CD4-positive, CD25-positive, alpha-beta regulatory T cell (primary cell): ENCODE measurements around the gene FAM234B. TPM values are rescaled to one million over a fixed set of nuclear protein-coding genes. Genes with fewer than 3 reads are reported as not detected.
A peak's percentile ranks its signal among the peaks of the same experiment; 100 is the strongest.

Source experiments
- ATAC-seq, 2 donors: fragments of 150-1000 bp; cut with Tn5 transposase; one replicate each; pipeline ENCODE4 v1.10.0; 2021; ENCODE audit warnings: low read depth in 2 of 2, moderate number of reproducible peaks in 2 of 2, moderate library complexity in 1 of 2
- DNase-seq, 3 donors: peaks; one replicate each; pipeline versions ENCODE4 v3.0.0 to v3.0.0-alpha.2; 2012 to 2022; ENCODE audit warnings: mixed read lengths in 1 of 3
- H3K27ac ChIP-seq: one replicate; pipeline ENCODE4 v1.7.0; 2013; ENCODE audit warnings: mild to moderate bottlenecking, low read length; ENCODE audit not compliant: insufficient read depth, poor library complexity, severe bottlenecking
- H3K27me3 ChIP-seq: one replicate; pipeline ENCODE4 v1.7.0; 2013; ENCODE audit warnings: low read length; ENCODE audit not compliant: control insufficient read depth, insufficient read depth
- H3K36me3 ChIP-seq: one replicate; pipeline ENCODE4 v1.7.0; 2013; ENCODE audit warnings: mild to moderate bottlenecking, low read length, moderate library complexity; ENCODE audit not compliant: control insufficient read depth, insufficient read depth
- H3K4me1 ChIP-seq: 2 replicates; pipeline ENCODE4 v1.7.0; 2013; ENCODE audit warnings: mild to moderate bottlenecking, low read length; ENCODE audit not compliant: insufficient read depth, control insufficient read depth, poor library complexity, severe bottlenecking
- H3K4me3 ChIP-seq: one replicate; pipeline ENCODE4 v1.7.0; 2013; ENCODE audit warnings: low read depth, mild to moderate bottlenecking, low read length, moderate library complexity
- H3K9me3 ChIP-seq, 2 experiments: 1 replicate in 1 of 2; 2 replicates in 1 of 2; pipeline ENCODE4 v1.7.0; 2013; ENCODE audit warnings: low read length in 2 of 2, mild to moderate bottlenecking in 1 of 2, moderate library complexity in 1 of 2; ENCODE audit not compliant: control insufficient read depth in 2 of 2
- H3K27ac Mint-ChIP-seq, 3 donors: one replicate each; pipeline ENCODE4 v1.8.0; 2020 to 2022; ENCODE audit warnings: mild to moderate bottlenecking in 3 of 3, mixed read lengths in 3 of 3, moderate library complexity in 2 of 3
- H3K27me3 Mint-ChIP-seq: one replicate; pipeline ENCODE4 v1.8.0; 2022; ENCODE audit warnings: mild to moderate bottlenecking, mixed read lengths
- H3K36me3 Mint-ChIP-seq: one replicate; pipeline ENCODE4 v1.8.0; 2020; ENCODE audit warnings: mixed read lengths
- H3K4me1 Mint-ChIP-seq, 4 donors: one replicate each; pipeline ENCODE4 v1.8.0; 2020 to 2022; ENCODE audit warnings: mixed read lengths in 4 of 4, mild to moderate bottlenecking in 1 of 4
- H3K4me3 Mint-ChIP-seq, 4 donors: one replicate each; pipeline ENCODE4 v1.8.0; 2020 to 2022; ENCODE audit warnings: mild to moderate bottlenecking in 4 of 4, mixed read lengths in 4 of 4, moderate library complexity in 3 of 4
- H3K9me3 Mint-ChIP-seq, 7 donors: one replicate each; pipeline ENCODE4 v1.8.0; 2020 to 2022; ENCODE audit warnings: mixed read lengths in 7 of 7, mild to moderate bottlenecking in 3 of 7, moderate library complexity in 2 of 7
- polyA plus RNA-seq, 4 donors: library from polyadenylated mRNA; unstranded; fragments of 300-500 nt; fragmentation: Illumina TruSeq; gene quantifications; one replicate each; pipeline ENCODE4 v1.2.3, GENCODE V29; 2021
- total RNA-seq: library from RNA; stranded (reverse); gene quantifications from one replicate; pipeline ENCODE4 v1.2.3, GENCODE V29; 2022

Gene FAM234B
- total and polyA plus RNA-seq, 5 donors from 2014 or later, result 1.3 to 4.5 (median 2.4) TPM

DNA sequence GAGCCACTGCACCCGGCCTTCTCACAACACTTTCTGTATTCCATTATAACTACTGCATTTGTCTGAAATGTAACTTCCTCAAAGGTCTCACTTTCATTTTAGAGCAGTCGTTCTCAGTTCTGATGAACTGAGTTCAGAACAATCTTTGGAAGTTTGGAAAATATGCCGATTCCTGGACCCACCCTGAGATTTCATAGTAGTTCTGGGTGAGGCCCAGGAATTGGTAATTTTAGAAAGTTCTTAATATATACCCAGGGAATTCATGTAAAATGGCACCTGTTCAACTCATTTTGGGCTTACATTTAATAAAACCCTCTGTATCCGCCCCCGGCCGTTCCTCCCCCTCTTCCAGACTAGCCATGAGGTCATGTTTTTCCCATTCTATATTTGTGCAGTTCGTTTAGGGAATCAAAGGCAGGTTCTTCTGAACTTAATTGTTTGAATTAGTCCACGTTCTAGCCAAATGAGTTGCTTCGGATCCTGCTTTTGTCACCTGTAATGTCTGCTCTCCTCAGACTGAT lies 53.4 kb downstream of the FAM234B start:
- Histone ChIP-seq H3K27ac (no peak overlapping the region), H3K4me1 (peaks cover 30% of the 10 kb centered on the region), H3K36me3 (no peaks in the 10 kb centered on the region), H3K27me3 (no peaks in the 10 kb centered on the region), H3K4me3 (peak overlapping the region; percentile 16), H3K9me3 (no peaks in the 10 kb centered on the region)
- peak overlapping the region in 2 of 3 donors; percentile 77 to 96 for H3K27ac Mint-ChIP-seq
- DNase-seq (no peak), ATAC-seq (no peak)
- no peaks in the 10 kb centered on the region for H3K27me3 Mint-ChIP-seq
- no peaks in the 10 kb centered on the region for H3K9me3 Mint-ChIP-seq
- peaks cover 24 to 42% (median 27%) of the 10 kb centered on the region in 4 donors for H3K4me1 Mint-ChIP-seq
- H3K36me3 Mint-ChIP-seq, result no peaks in the 10 kb centered on the region
- peak overlapping the region in 3 of 4 donors; percentile 62 to 71 (median 64) for H3K4me3 Mint-ChIP-seq

- Histone ChIP-seq H3K27ac (peak overlapping the region; percentile 39), H3K4me1 (peaks cover 34% of the 10 kb centered on the region), H3K4me3 (no peak overlapping the region), H3K36me3 (no peaks in the 10 kb centered on the region), H3K27me3 (no peaks in the 10 kb centered on the region), H3K9me3 (no peaks in the 10 kb centered on the region)
- Mint-ChIP-seq H3K4me3 (peak overlapping the region; percentile 52 to 66 (median 62)), H3K27ac (peak overlapping the region; percentile 91 to 97 (median 96)), H3K9me3 (no peaks in the 10 kb centered on the region), H3K36me3 (no peaks in the 10 kb centered on the region), H3K4me1 (peaks cover 24 to 52% (median 35%) of the 10 kb centered on the region in 4 donors), H3K27me3 (no peaks in the 10 kb centered on the region)
- ATAC-seq (no peak), DNase-seq (no peak)
Observed at GRCh38 chr12:13099066-13099843, 55.1 kb downstream of the FAM234B start.

DNA sequence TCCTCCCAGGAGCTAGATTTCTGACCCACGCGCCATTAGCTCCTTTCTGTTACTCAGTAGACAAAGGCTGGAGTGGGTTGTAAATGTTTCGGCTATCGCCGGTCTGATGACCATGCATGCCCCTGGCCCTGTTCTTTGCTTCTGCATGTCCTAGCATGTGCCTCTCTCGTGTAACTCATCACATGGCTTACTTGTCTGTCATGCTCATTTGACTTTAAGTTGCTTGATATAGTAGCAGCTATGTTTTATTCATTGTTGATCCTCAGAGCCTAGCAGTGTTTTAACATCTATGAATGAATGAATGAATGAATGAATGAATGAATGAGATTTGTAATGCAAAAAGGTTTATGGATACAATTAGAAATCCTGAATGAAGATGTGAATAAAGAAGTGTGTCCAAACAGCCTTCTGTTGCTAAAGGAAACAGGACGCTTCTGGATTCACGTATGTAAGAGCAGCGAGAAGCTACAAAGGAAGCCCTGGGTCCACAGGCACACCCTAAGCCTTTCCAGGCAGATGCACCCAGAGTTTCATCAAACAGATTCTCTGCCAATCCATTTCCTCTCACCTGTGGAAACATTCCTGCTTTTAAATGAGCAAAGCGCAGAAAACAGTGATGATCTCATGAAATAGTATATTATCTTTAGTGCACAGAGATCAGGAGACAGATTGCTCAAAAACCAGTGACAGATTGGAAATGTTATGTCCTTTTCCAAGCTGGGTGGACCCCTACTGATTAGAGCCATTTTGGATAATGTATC lies 55.8 kb downstream of the FAM234B start:
- no peak for DNase-seq
- Histone ChIP-seq H3K27me3 (no peaks in the 10 kb centered on the region), H3K4me3 (peak overlapping the region; percentile 65), H3K9me3 (no peaks in the 10 kb centered on the region), H3K4me1 (peaks cover 34% of the 10 kb centered on the region), H3K27ac (peak overlapping the region; percentile 97), H3K36me3 (no peaks in the 10 kb centered on the region)
- Mint-ChIP-seq H3K9me3 (no peaks in the 10 kb centered on the region), H3K36me3 (no peaks in the 10 kb centered on the region), H3K4me3 (peak overlapping the region; percentile 84 to 92 (median 91)), H3K27ac (peak overlapping the region; percentile 86 to 96 (median 93)), H3K4me1 (peaks cover 24 to 52% (median 35%) of the 10 kb centered on the region in 4 donors), H3K27me3 (no peaks in the 10 kb centered on the region)
- ATAC-seq, result no peak

- H3K4me1 ChIP-seq, result peaks cover 34% of the 10 kb centered on the region
- H3K27me3 ChIP-seq, result no peaks in the 10 kb centered on the region
- Mint-ChIP-seq H3K27me3 (no peaks in the 10 kb centered on the region), H3K4me1 (peaks cover 24 to 52% (median 35%) of the 10 kb centered on the region in 4 donors), H3K27ac (peak overlapping the region; percentile 86 to 96 (median 93)), H3K36me3 (no peaks in the 10 kb centered on the region), H3K4me3 (peak overlapping the region; percentile 84 to 92 (median 91)), H3K9me3 (no peaks in the 10 kb centered on the region)
- no peaks in the 10 kb centered on the region for H3K36me3 ChIP-seq
- DNase-seq (no peak), ATAC-seq (no peak)
- H3K9me3 ChIP-seq, result no peaks in the 10 kb centered on the region
- H3K27ac ChIP-seq, result peak overlapping the region; percentile 97
- peak overlapping the region; percentile 65 for H3K4me3 ChIP-seq
Observed at GRCh38 chr12:13100605-13100881, 56.4 kb downstream of the FAM234B start.

- no peaks in the 10 kb centered on the region for H3K9me3 Mint-ChIP-seq
- H3K4me1 Mint-ChIP-seq, result peaks cover 24 to 52% (median 35%) of the 10 kb centered on the region in 4 donors
- H3K4me3 ChIP-seq, result peak overlapping the region; percentile 65
- H3K27me3 ChIP-seq, result no peaks in the 10 kb centered on the region
- H3K9me3 ChIP-seq, result no peaks in the 10 kb centered on the region
- ATAC-seq (peak; percentile 90 to 93), DNase-seq (peak; percentile 91 to 95 (median 93))
- peak overlapping the region; percentile 97 for H3K27ac ChIP-seq
- H3K4me1 ChIP-seq, result peaks cover 34% of the 10 kb centered on the region
- no peaks in the 10 kb centered on the region for H3K36me3 Mint-ChIP-seq
- H3K36me3 ChIP-seq, result no peaks in the 10 kb centered on the region
- H3K27me3 Mint-ChIP-seq, result no peaks in the 10 kb centered on the region
- peak overlapping the region; percentile 93 to 96 (median 93) for H3K27ac Mint-ChIP-seq
- H3K4me3 Mint-ChIP-seq, result peak overlapping the region; percentile 84 to 92 (median 91)
Observed at GRCh38 chr12:13100882-13101769, 56.9 kb downstream of the FAM234B start.

DNA sequence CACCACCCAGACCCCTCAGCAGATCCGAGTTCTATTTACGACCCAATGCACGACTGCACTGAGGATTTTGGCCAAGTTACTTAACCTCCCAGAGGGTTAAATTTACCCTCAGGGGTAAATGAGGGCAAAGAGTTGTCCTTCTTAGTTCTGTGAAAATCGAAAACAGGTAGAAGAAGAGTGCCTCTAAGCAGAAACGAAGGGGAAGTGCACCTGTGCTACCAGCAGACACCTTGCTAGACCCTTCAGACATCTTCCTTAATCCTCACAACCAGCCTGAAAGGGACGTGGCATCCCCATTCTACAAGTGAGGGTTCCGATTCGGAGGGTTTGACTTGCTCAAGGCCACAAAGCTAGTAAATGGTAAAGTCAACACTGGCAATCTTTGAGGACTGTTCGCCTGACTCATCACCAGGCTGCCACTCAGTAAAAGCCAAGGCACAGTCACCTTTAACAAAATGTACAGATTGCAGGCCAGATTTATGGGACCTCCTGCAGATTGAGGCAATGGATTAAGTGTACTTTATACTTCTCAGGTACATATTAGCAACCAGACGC lies 57.7 kb downstream of the FAM234B start:
- peaks cover 0 to under 1% (median 0%) of the 10 kb centered on the region in 7 donors for H3K9me3 Mint-ChIP-seq
- no peaks in the 10 kb centered on the region for H3K27me3 ChIP-seq
- H3K27ac ChIP-seq, result peak overlapping the region; percentile 97
- ATAC-seq (no peak), DNase-seq (peak; percentile 12 to 38 (median 38))
- H3K27me3 Mint-ChIP-seq, result no peaks in the 10 kb centered on the region
- peaks cover 34% of the 10 kb centered on the region for H3K4me1 ChIP-seq
- peak overlapping the region; percentile 81 to 92 (median 91) for H3K4me3 Mint-ChIP-seq
- no peaks in the 10 kb centered on the region for H3K9me3 ChIP-seq
- no peaks in the 10 kb centered on the region for H3K36me3 Mint-ChIP-seq
- H3K36me3 ChIP-seq, result no peaks in the 10 kb centered on the region
- peaks cover 24 to 52% (median 35%) of the 10 kb centered on the region in 4 donors for H3K4me1 Mint-ChIP-seq
- H3K27ac Mint-ChIP-seq, result peak overlapping the region; percentile 93 to 96 (median 93)
- H3K4me3 ChIP-seq, result peak overlapping the region; percentile 63
